GM19035 (cell line): Measurements from ENCODE around the gene TMEM94.
"Not testable (repeated sequence)": the region's sequence is repeated elsewhere in the genome, so short reads cannot be mapped to it uniquely, and the experiment has no call there.

Experiments
- ATAC-seq: cut with Tn5 transposase; IDR thresholded peaks from one replicate; pipeline ENCODE4 v1.9.1; 2021; ENCODE audit not compliant: unreplicated experiment

TMEM94 gene

GRCh38 chr17:75445296-75445695 is 11.1 kb upstream of the TMEM94 start:
- no peak for ATAC-seq

GRCh38 chr17:75445896-75446295 is 10.5 kb upstream of the TMEM94 start:
- not testable (repeated sequence) for ATAC-seq

DNA sequence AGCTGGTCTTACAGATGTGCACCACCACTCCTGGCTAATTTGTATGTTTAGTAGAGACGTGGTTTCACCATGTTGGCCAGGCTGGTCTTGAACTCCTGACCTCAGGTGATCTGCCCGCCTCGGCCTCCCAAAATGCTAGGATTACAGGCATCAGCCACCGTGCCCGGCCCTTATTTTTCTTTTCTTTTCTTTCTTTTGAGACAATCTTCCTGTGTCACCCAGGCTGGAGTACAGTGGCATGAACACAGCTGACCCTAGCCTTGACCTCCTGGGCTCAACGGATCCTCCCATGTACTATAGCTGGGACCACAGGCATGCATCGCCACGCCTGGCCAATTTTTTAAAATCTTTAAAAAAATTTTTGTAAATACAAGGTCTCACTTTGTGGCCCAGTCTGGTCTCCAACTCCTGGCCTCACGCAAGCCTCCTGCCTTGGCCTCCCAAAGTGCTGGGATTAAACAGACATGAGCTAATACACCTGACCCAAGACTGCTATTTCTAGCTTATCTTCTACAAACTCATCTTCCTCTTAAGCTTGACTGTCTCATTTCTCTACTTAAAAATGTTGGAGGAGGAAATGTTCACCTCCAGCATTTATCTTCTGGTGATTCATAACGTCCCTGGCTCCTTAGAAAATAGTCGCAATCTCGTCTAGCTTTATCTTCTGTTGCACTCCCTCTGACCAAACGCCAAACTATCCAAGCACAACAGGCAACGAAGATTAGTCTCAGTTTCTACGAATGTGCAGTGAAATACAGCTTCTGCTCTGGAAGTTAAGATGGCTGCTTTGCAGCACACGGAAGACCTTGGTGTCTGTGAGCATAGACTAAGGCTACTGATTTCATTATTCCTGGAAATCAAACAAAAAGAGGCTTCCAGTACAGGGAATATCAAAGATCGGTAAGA is 8.2 kb upstream of the TMEM94 start:
- ATAC-seq = no peak

DNA sequence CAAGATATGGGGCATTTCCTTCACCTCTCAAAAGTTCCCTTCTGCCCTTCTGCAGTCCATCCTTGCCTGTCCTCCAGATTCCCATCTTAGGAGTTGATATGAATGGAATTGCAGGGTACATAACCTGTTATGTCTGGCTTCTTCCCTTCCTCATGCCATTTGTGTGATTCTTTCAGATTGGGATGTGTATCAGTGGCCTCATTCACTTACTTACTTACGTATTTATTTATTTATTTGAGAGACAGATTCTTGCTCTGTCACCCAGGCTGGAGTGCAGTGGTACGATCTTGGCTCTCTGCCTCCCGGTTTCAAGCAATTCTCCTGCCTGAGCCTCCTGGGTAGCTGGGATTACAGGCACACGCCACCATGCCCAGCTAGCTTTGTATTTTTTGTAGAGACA is 6.2 kb upstream of the TMEM94 start:
- ATAC-seq = no peak

GRCh38 chr17:75454193-75454592 is 2.2 kb upstream of the TMEM94 start:
- ATAC-seq = no peak

GRCh38 chr17:75454672-75455071 is 1.8 kb upstream of the TMEM94 start:
- ATAC-seq = not testable (repeated sequence)

- ATAC-seq = peak; percentile 31
Observed at GRCh38 chr17:75456039-75456416, 407 bp upstream of the TMEM94 start.

GRCh38 chr17:75457047-75457654 is 716 bp downstream of the TMEM94 start:
- no peak for ATAC-seq

- ATAC-seq = no peak
Observed at GRCh38 chr17:75459246-75459589, 2.8 kb downstream of the TMEM94 start.

DNA sequence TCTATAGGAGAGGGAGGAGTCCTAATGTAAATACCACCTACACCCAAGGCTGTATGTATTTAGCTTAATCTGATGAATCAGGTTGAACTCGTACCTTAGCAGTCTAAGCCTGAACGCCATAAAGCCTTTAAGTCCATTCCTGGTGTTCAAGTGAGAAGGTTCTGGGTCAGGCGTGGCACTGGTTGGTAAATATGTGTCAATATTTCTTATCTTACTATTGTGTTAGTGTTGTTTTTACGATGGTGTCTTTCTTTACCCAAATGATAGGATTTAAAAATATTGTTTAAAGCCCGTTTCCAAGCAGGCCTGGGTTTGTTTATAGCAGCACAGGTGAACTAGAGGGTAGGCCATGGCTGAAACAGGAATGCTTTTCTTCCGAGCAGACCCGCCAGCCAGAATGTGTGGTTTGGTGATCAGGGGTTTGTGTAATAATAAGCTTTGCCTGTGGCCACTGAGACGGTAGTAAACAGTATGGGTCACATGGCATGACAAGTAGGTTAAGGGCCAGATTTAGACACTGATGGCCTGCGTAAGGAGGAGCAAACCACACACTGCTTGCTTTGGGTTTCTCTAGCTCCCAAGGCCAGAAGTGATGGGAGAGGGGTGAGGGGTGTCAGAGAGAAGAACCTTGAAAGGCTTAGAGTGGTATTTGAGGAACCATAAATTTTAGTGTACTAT is 3.3 kb downstream of the TMEM94 start:
- ATAC-seq = no peak

- no peak for ATAC-seq
Observed at GRCh38 chr17:75460295-75460694, 3.9 kb downstream of the TMEM94 start.

GRCh38 chr17:75463603-75464002 is 7.2 kb downstream of the TMEM94 start:
- no peak for ATAC-seq

DNA sequence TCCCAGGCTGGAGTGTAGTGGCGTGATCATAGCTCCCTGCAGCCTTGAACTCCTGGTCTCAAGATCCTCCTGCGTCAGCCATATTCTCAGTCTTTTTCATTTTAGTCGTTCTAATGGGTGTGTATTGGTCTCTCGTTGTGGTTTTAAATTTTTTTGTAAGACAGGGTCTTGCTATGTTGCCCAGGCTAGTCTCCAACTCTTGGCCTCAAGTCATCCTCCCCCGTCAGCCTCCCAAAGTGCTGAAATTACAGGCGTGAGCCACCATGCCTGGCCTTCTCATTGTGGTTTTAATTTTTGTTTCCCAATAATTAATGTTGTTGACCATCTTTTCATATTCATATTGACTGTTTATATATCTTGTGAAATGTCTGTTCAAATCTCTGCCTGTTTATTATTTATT is 8.6 kb downstream of the TMEM94 start:
- ATAC-seq = no peak

GRCh38 chr17:75468291-75468754 is 11.9 kb downstream of the TMEM94 start:
- ATAC-seq = no peak

DNA sequence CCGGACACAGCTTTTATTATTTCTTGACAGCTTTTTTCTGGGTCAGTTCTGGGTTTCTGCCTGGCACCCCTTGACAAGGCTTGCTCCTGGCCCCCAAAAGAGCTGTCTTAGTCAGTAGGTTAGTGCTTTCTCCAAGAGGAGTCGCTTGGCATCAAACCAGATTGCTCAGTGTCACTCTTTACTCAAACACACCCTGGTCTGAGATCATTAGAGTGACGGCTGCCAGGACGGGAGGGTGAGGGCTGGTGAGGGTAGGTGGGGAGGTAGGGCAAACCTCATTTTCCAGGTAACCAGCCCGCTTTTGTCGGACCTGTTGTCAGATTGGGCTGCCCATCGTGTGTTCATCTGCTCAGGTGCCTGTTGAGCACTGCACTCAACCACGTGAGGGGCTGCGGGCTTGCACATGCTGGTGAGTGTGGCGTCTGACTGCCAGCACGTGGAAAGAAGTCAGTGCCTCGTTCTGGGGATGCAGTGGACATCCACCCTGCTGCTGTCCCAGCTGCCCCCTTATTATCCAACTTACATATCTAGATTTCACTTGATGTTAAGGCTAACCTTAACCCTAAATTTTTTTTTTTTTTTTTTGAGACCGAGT is 12.4 kb downstream of the TMEM94 start:
- ATAC-seq = no peak

DNA sequence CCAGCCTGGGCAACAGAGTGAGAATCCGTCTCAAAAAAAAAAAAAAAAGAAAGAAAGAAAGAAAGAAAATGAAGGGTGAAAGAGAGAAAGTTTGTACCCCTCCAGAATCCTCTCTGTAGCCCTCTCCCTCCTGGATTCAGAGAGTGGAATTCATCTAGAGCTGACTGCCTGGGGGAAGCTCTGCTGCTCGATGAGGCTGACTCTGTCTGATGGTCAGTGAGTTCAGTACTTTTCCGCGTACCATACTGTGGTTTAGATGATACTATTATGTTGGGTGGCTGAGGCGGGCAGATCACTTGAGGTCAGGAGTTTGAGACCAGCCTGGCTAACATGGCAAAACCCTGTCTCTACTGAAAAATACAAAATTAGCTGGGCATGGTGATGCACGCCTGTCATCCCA is 14.8 kb downstream of the TMEM94 start:
- ATAC-seq = no peak

DNA sequence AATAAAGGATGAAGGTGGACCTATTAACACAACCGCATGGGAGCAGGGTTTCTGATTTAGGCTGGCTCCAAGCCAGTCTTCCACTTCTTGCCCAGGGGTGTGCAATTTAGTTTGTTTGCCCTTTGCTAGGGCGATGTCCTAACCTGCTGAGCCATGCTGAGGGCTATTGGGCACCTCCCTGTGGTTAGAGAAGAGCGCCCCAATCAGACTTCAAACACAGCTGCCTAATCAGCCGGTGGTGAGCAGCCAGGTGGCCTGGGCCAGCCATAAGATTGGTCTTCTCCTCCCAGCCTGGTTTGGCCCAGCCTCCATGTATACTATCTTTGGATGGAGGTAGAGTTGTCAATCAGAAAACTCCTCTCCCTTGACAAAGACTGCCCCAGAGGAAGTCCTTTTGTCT is 15.7 kb downstream of the TMEM94 start:
- no peak for ATAC-seq

DNA sequence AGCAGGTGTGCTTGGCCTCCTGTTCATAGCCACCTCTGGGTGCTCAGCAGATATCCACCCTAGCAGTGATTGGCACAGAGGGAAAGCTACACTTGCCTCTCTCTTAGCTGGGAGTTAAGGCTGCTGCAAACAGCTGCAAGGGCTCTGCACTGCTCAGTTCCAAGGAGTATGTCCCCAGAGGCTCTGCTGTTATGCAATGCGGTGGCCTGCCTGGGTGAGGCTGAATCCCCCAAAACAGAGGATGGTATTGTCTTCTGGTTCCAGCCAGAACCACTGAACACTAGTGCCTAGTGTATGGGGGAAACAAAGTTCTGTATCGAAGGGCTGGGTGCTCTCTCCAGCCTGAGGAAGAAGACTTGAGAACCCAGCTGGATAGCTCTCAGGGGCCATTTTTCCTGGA is 16.8 kb downstream of the TMEM94 start:
- no peak for ATAC-seq

DNA sequence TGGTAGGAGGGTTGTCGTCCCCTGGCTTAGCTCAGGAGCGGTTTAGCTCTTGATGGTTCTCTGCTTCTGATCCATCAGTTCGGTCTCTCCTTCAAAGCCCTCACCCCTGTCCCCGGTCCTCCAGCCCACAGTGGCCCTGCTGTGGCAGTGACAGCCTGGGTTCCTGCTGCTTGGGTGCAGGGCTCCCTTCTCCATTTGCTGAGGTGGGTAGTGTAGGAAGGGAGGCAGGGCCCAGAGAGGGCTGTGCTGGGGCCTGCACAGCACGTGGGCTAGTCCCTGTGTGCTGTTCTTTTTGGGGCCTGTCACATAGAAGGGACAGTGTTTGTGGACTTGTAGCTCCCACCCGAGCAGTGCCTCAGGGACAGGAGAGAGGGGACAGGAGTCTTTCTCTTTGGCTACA is 18.3 kb downstream of the TMEM94 start:
- no peak for ATAC-seq

DNA sequence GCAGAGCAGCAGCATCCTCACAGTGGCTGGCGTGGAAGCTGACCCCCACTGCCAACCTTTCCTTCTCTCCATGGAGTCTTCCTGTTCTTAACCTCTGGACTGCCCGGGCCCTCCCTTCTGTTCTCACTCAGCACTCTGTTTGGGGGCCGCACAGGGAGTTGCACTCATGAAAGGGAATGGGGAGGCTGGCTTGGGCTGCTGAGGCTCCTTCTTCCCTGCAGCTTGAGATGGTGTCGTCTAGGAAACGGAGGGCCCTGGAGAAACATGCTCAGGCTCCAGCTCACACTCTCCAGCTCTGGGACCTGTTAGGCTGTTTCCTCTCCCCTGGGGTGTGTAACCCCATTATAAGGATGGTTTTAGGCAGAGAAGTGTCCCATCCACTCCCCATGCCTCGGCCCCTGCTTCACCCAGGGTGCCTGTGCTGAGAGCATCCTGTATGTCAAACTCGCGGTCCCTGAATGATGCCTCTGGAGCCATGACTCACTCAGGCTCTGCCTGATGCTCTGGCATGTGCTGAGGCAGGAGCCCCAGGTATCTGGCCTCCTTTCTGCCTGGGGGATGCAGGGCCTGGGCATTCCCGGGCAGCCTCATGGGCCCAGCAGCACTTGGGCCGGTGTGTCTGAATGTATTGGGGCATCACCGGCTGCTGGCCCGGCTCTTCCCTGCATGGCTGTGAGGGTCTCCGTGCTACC is 18.9 kb downstream of the TMEM94 start:
- ATAC-seq = no peak

DNA sequence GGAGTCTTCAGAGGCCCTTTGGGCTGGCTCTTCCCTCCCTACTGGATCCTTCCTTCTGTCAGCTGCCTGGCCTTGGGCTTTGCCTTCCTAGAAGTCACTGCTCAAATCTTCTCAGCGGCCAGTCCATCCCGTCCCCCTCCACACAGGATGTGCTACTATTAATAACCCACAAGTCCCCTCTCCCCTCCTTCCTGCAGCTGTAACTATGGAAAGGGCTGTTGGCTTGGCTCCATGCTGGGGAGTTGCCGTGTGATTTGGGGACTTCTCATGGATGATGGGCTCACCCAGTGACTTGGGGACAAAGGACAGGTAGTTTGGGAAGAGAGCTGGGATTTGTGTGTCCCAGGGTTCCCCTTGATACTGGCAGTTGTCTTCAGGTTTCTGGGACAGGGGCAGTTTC is 19.4 kb downstream of the TMEM94 start:
- ATAC-seq = no peak
